Activated CD8-positive, alpha-beta memory T cell treated with anti-CD3 and anti-CD28 coated beads, Interleukin-2, amount 50 U/mL, for 1 hour (primary cell): ENCODE measurements around the gene ANAPC5.

Source experiments
- DNase-seq: peaks from one replicate; pipeline ENCODE4 v3.0.0-alpha.2; 2020; ENCODE audit errors: extremely low read depth

Gene ANAPC5

GRCh38 chr12:121260091-121260490 is 92.1 kb downstream of the ANAPC5 start:
- DNase-seq = no peak

GRCh38 chr12:121259074-121259473 is 93.1 kb downstream of the ANAPC5 start:
- no peak for DNase-seq
